SK-N-SH (cell line): Measurements from ENCODE around the gene MAN2B2. TPM values are rescaled to one million over a fixed set of nuclear protein-coding genes. Genes with fewer than 3 reads are reported as not detected.

Source experiments
- CTCF ChIA-PET: fragments of 300-600, 350-600 bp; formaldehyde crosslinking; extraction: SDS; loops from one replicate; lab custom pipeline; 2021; lab: Yijun Ruan, JAX
- POLR2A ChIA-PET: fragments of 350-600 bp; sonication (Branson Sonifier 250); formaldehyde crosslinking; extraction: SDS; loops from one replicate; lab custom pipeline; 2020; ENCODE audit warnings: antibody characterized with exemption, inconsistent platforms; lab: Yijun Ruan, JAX
- DNase-seq: peaks from one replicate; pipeline ENCODE4 v3.0.0; 2012
- H2AFZ ChIP-seq: fragments of 200-600 bp; sonication (generic); 2 replicates; pipeline ENCODE4 v1.8.1; 2016; ENCODE audit warnings: antibody characterized with exemption, mild to moderate bottlenecking, low read depth
- H3F3A ChIP-seq: fragments of 200-600 bp; sonication (generic); replicated peaks from 2 replicates; pipeline ENCODE3; 2016; ENCODE audit warnings: antibody characterized with exemption, mild to moderate bottlenecking; ENCODE audit not compliant: insufficient read depth
- H3K27ac ChIP-seq, 2 experiments: fragments of 200-500 bp in 1 of 2; fragments of 200-600 bp in 1 of 2; sonication (Bioruptor generic) in 1 of 2; sonication (generic), shearing (Covaris generic) in 1 of 2; 2 replicates each; pipeline versions ENCODE4 v1.5.1 to v1.6.1; 2014 to 2016; ENCODE audit warnings: low read depth in 2 of 2, inconsistent platforms in 1 of 2, low read length in 1 of 2, mild to moderate bottlenecking in 1 of 2, mixed read lengths in 1 of 2
- H3K27me3 ChIP-seq: fragments of 200-600 bp; sonication (generic), shearing (Covaris generic); 2 replicates; pipeline ENCODE4 v1.6.1; 2016; ENCODE audit warnings: mixed run types; ENCODE audit not compliant: insufficient read depth
- H3K36me3 ChIP-seq, 2 experiments: fragments of 200-500 bp in 1 of 2; fragments of 200-600 bp in 1 of 2; sonication (Bioruptor generic) in 1 of 2; sonication (generic) in 1 of 2; replicated peaks in 1 of 2; 2 replicates each; pipeline versions ENCODE3 to v1.5.1; 2014 to 2016; ENCODE audit warnings: low read length in 1 of 2, mild to moderate bottlenecking in 1 of 2; ENCODE audit not compliant: insufficient read depth in 2 of 2, control insufficient read depth in 1 of 2
- H3K4me1 ChIP-seq, 2 experiments: fragments of 200-500 bp in 1 of 2; fragments of 200-600 bp in 1 of 2; sonication (Bioruptor generic) in 1 of 2; sonication (generic), shearing (Covaris generic) in 1 of 2; 2 replicates each; pipeline versions ENCODE4 v1.5.1 to v1.6.1; 2014 to 2016; ENCODE audit warnings: low read depth in 1 of 2, low read length in 1 of 2, mixed run types in 1 of 2; ENCODE audit not compliant: insufficient read depth in 2 of 2, control insufficient read depth in 1 of 2
- H3K4me2 ChIP-seq: fragments of 200-600 bp; sonication (generic), shearing (Covaris generic); 2 replicates; pipeline ENCODE4 v1.6.1; 2017; ENCODE audit warnings: mixed run types
- H3K4me3 ChIP-seq, 2 experiments: fragments of 200-500 bp in 1 of 2; fragments of 200-600 bp in 1 of 2; sonication (Bioruptor generic) in 1 of 2; sonication (generic), shearing (Covaris generic) in 1 of 2; 2 replicates each; pipeline versions ENCODE4 v1.5.1 to v1.8.1; 2014 to 2016; ENCODE audit warnings: low read depth in 2 of 2, inconsistent platforms in 1 of 2, low read length in 1 of 2, mild to moderate bottlenecking in 1 of 2, mixed read lengths in 1 of 2, moderate library complexity in 1 of 2
- H3K79me2 ChIP-seq: fragments of 200-600 bp; sonication (generic); 2 replicates; pipeline ENCODE4 v1.8.1; 2017; ENCODE audit warnings: mild to moderate bottlenecking; ENCODE audit not compliant: insufficient read depth
- H3K9ac ChIP-seq: fragments of 200-600 bp; sonication (generic); 2 replicates; pipeline ENCODE4 v1.6.1; 2017; ENCODE audit warnings: mixed run types
- H3K9me2 ChIP-seq: fragments of 200-600 bp; sonication (generic); 2 replicates; pipeline ENCODE4 v1.6.1; 2017; ENCODE audit warnings: mixed run types
- H3K9me3 ChIP-seq: fragments of 200-600 bp; sonication (generic); 2 replicates; pipeline ENCODE4 v1.6.1; 2017; ENCODE audit warnings: mixed run types, mild to moderate bottlenecking, moderate library complexity
- H4K20me1 ChIP-seq: fragments of 200-600 bp; sonication (generic); 2 replicates; pipeline ENCODE4 v1.6.1; 2017; ENCODE audit warnings: mild to moderate bottlenecking, mixed run types; ENCODE audit not compliant: insufficient read depth
- EP300 ChIP-seq, 2 experiments: IDR thresholded peaks; 2 replicates each; pipeline versions ENCODE4 v1.4.0 to v1.6.1; 2012; ENCODE audit warnings: borderline replicate concordance in 1 of 2, low read depth in 1 of 2, low read length in 1 of 2
- EZH2phosphoT487 ChIP-seq: fragments of 200-600 bp; sonication (generic); IDR thresholded peaks from 2 replicates; pipeline ENCODE4 v1.6.1; 2017; ENCODE audit warnings: low read depth, mixed run types, mild to moderate bottlenecking, antibody characterized with exemption, moderate library complexity, borderline replicate concordance
- FOSL2 ChIP-seq: IDR thresholded peaks from 2 replicates; pipeline ENCODE4 v1.4.0; 2012; ENCODE audit warnings: low read depth, mild to moderate bottlenecking, moderate library complexity, borderline replicate concordance
- NFIC ChIP-seq: IDR thresholded peaks from 2 replicates; pipeline ENCODE4 v1.4.0; 2012; ENCODE audit warnings: borderline replicate concordance
- POLR2AphosphoS5 ChIP-seq: IDR thresholded peaks from 2 replicates; pipeline ENCODE4 v1.6.1; 2012; ENCODE audit warnings: low read depth, low read length
- TEAD4 ChIP-seq: IDR thresholded peaks from 2 replicates; pipeline ENCODE4 v1.4.0; 2012; ENCODE audit warnings: mild to moderate bottlenecking, borderline replicate concordance; ENCODE audit not compliant: insufficient read depth
- WGBS: methylation state at CpG from one replicate; pipeline ENCODE4 v1.1.6; 2017; ENCODE audit warnings: low lambda C conversion rate; 5-methylcytosine and 5-hydroxymethylcytosine counted together
- polyA plus RNA-seq, 3 experiments: library from polyadenylated mRNA; depleted of rRNA; stranded (reverse); fragments of >200 nt; gene quantifications; 2 replicates each; pipeline ENCODE4 v1.2.3, GENCODE V29; 2012
- TF ChIP-seq, protein P1 (sequence below): fragments of 200-600 bp; sonication (generic); IDR thresholded peaks from 2 replicates; pipeline ENCODE4 v1.6.1; 2017; ENCODE audit warnings: antibody characterized with exemption, mild to moderate bottlenecking, moderate library complexity
- TF ChIP-seq, protein P2 (sequence below): fragments of 150-350 bp; IDR thresholded peaks from 2 replicates; pipeline ENCODE4 v1.6.1; 2017; ENCODE audit warnings: antibody characterized with exemption, low read length, low read depth, borderline replicate concordance

MAN2B2 gene
- polyA plus RNA-seq, 1 of the 3 experiments (the other 2 are of a cell fraction) = 24.9 TPM

DNA sequence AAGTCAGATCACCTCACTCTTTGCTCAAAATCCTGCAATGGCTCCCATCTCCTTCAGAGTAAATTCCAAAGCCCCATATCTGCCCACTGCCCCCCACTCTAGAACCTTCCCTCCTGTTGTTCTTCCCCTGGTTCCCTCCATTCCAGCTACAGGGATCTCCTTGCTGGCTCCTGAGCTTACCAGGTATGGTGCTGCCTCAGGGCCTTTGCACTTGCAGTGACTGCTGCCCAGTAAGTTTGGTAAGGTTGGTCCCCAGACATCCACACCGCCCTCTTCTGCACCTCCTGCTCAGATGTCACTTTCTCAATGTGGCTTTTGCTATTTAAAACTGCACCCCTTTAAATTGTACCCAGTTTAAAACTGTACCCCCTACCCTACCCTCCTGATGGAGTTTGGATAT, 7.8 kb upstream of the MAN2B2 start (continued):
- TF ChIP-seq, protein P1, sequence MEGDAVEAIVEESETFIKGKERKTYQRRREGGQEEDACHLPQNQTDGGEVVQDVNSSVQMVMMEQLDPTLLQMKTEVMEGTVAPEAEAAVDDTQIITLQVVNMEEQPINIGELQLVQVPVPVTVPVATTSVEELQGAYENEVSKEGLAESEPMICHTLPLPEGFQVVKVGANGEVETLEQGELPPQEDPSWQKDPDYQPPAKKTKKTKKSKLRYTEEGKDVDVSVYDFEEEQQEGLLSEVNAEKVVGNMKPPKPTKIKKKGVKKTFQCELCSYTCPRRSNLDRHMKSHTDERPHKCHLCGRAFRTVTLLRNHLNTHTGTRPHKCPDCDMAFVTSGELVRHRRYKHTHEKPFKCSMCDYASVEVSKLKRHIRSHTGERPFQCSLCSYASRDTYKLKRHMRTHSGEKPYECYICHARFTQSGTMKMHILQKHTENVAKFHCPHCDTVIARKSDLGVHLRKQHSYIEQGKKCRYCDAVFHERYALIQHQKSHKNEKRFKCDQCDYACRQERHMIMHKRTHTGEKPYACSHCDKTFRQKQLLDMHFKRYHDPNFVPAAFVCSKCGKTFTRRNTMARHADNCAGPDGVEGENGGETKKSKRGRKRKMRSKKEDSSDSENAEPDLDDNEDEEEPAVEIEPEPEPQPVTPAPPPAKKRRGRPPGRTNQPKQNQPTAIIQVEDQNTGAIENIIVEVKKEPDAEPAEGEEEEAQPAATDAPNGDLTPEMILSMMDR = no peak
- TF ChIP-seq NFIC = no peak
- no peak for TF ChIP-seq TEAD4
- TF ChIP-seq, protein P2, sequence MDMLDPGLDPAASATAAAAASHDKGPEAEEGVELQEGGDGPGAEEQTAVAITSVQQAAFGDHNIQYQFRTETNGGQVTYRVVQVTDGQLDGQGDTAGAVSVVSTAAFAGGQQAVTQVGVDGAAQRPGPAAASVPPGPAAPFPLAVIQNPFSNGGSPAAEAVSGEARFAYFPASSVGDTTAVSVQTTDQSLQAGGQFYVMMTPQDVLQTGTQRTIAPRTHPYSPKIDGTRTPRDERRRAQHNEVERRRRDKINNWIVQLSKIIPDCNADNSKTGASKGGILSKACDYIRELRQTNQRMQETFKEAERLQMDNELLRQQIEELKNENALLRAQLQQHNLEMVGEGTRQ = no peak

DNA sequence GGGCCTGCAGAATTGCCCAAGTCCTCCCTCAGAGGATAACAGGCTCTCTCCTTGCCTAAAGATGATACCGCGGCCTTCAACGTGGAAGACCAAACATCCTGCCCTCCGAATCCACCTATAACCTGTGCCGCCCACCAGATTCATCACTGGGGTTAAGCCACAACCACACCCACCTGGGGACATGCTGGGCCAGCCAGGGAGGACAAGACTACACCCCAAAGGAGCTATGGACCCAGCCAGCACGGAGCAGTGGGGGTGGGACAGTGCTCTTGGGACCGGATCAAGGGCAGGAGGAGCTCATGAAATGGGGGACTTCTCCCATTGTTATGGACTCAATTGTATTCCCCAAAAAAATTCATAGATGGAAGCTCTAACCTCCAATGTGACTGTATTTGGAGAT, 6.8 kb upstream of the MAN2B2 start:
- Histone ChIP-seq H3K4me3 (no peak overlapping the region), H3K9me3 (no peaks in the 10 kb centered on the region), H3K4me1 (peaks cover 0 to 5% of the 10 kb centered on the region in 2 experiments; a peak in 1 of 4 replicates), H3F3A (no peaks in the 10 kb centered on the region), H4K20me1 (no peaks in the 10 kb centered on the region), H3K36me3 (no peaks in the 10 kb centered on the region), H3K79me2 (no peaks in the 10 kb centered on the region)
- 98% methylated on average over 7 of the region's 7 CpGs for WGBS
- DNase-seq = no peak
- TF ChIP-seq POLR2AphosphoS5 (no peak), EP300 (IDR thresholded peaks at IDR 0.05; ENCODE audit: borderline replicate concordance in 1 of 2, low read depth in 1 of 2, low read length in 1 of 2) (no peak), EZH2phosphoT487 (no peak)
- TF ChIP-seq, all 33 proteins: peak for 0
- Histone ChIP-seq H3K9ac (no peak overlapping the region), H3K9me2 (no peaks in the 10 kb centered on the region), H3K27ac (no peak overlapping the region), H2AFZ (no peak overlapping the region), H3K27me3 (peaks cover 15% of the 10 kb centered on the region), H3K4me2 (no peak overlapping the region)
- POLR2A ChIA-PET = interaction anchor here (0.6 to 1.3 kb wide), 2 partner anchors 18 to 106 kb away, joined by 3 read pairs; a partner anchor contains a TSS
- CTCF ChIA-PET = no interaction called here

DNA sequence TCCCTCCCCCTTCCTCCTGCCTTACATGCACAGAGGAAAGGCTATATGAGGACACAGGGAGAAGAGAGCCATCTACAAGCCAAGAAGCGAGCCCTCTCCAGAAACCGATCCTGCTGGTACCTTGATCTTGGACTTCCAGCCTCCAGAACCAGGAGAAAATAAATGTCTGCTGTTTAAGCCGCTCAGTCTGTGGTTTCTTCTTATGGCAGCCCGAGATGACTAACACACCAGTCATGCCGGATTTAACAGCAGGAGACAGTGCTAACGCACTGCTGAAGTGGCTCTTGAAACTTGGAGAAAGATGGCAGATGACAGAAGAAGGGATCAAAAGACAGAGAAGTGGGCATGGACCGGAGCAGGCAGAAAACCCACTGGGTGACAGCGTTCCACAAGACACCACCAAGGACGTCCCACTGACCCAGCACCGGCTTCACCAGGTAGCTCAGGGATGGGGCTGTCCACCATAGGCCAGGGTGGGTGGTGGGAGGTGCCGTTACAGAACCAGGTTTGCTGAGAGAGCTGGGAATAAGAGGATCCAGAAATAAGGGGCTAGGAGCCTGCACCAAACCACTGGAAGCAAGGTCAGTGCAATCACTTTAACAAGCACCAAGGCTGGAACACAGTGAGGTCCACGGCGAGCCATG, 6.2 kb upstream of the MAN2B2 start:
- DNase-seq = no peak
- POLR2A ChIA-PET = no interaction called here
- WGBS = 49% methylated on average over 13 of the region's 13 CpGs

More for the DNA sequence above, 6.2 kb upstream of the MAN2B2 start:
- no peak overlapping the region for H2AFZ ChIP-seq
- no peak overlapping the region for H3K4me3 ChIP-seq
- no peaks in the 10 kb centered on the region for H4K20me1 ChIP-seq
- H3F3A ChIP-seq = no peaks in the 10 kb centered on the region
- no peak overlapping the region for H3K27ac ChIP-seq
- no peak overlapping the region for H3K9ac ChIP-seq
- H3K9me3 ChIP-seq = no peaks in the 10 kb centered on the region
- peaks cover 0 to 5% of the 10 kb centered on the region in 2 experiments; a peak in 1 of 4 replicates for H3K4me1 ChIP-seq
- H3K9me2 ChIP-seq = no peaks in the 10 kb centered on the region
- H3K79me2 ChIP-seq = no peaks in the 10 kb centered on the region
- H3K27me3 ChIP-seq = peaks cover 13% of the 10 kb centered on the region
- CTCF ChIA-PET = no interaction called here
- H3K4me2 ChIP-seq = no peak overlapping the region
- peak; percentile 43; the same call in 1 of the 2 replicates for TF ChIP-seq FOSL2
- no peak for TF ChIP-seq TEAD4
- H3K36me3 ChIP-seq = no peaks in the 10 kb centered on the region
